Activated CD8-positive, alpha-beta memory T cell treated with anti-CD3 and anti-CD28 coated beads for 48 hours (primary cell): ENCODE measurements around the gene ENKD1.
"Not testable (repeated sequence)": the region's sequence is repeated elsewhere in the genome, so short reads cannot be mapped to it uniquely, and the experiment has no call there.

ENCODE experiments used
- DNase-seq, 3 experiments: peaks; one replicate each; pipeline ENCODE4 v3.0.0-alpha.2; 2020; ENCODE audit warnings: low read depth in 2 of 3, low spot score in 2 of 3

The ENKD1 gene

GRCh38 chr16:67666559-67667452 lies at the start of gene ENKD1, which contains the start of gene C16orf86:
ENKD1 (minus strand) TSS chr16:67666750; CDS start chr16:67666442, 308 bp downstream.
C16orf86 (plus strand) TSS chr16:67666814; CDS start chr16:67666971, 157 bp downstream.
- peak; percentile 49 to 61 (median 51) for DNase-seq

- no peak for DNase-seq
These were observed 49.5 kb upstream of the ENKD1 start for GRCh38 chr16:67716097-67716496.

GRCh38 chr16:67714522-67714921 lies 48.0 kb upstream of the ENKD1 start:
- no peak for DNase-seq

GRCh38 chr16:67713647-67714273 lies 47.2 kb upstream of the ENKD1 start:
- no peak for DNase-seq

GRCh38 chr16:67710607-67711006 lies 44.1 kb upstream of the ENKD1 start:
- no peak for DNase-seq

GRCh38 chr16:67709050-67709449 lies 42.5 kb upstream of the ENKD1 start:
- no peak for DNase-seq

GRCh38 chr16:67708368-67708771 lies 41.8 kb upstream of the ENKD1 start:
- DNase-seq, result no peak

- no peak for DNase-seq
These were observed 41.2 kb upstream of the ENKD1 start for GRCh38 chr16:67707790-67708189.

- no peak for DNase-seq
These were observed 40.7 kb upstream of the ENKD1 start for GRCh38 chr16:67707210-67707609.

GRCh38 chr16:67704110-67704509 lies 37.6 kb upstream of the ENKD1 start:
- DNase-seq, result no peak

GRCh38 chr16:67703626-67704025 lies 37.1 kb upstream of the ENKD1 start:
- DNase-seq, result no peak

GRCh38 chr16:67702130-67702529 lies 35.6 kb upstream of the ENKD1 start:
- DNase-seq, result no peak

GRCh38 chr16:67701420-67701819 lies 34.9 kb upstream of the ENKD1 start:
- DNase-seq, result no peak

GRCh38 chr16:67699265-67699664 lies 32.7 kb upstream of the ENKD1 start:
- no peak for DNase-seq

- no peak for DNase-seq
These were observed 31.1 kb upstream of the ENKD1 start for GRCh38 chr16:67697422-67698185.

GRCh38 chr16:67694611-67695010 lies 28.1 kb upstream of the ENKD1 start:
- DNase-seq, result no peak

- not testable (repeated sequence) for DNase-seq
These were observed 27.2 kb upstream of the ENKD1 start for GRCh38 chr16:67693517-67694285.

GRCh38 chr16:67685388-67686112 lies 19.0 kb upstream of the ENKD1 start:
- DNase-seq, result no peak

- DNase-seq, result no peak
These were observed 17.2 kb upstream of the ENKD1 start for GRCh38 chr16:67683767-67684166.
